ENCODE measurements around the gene PNPLA1. TPM values are rescaled to one million over a fixed set of nuclear protein-coding genes. Genes with fewer than 3 reads are reported as not detected.

PNPLA1 gene
- total RNA-seq, 2 experiments from 2014 or later: not detected

GRCh38 chr6:36302227-36302976 lies 32.5 kb downstream of the PNPLA1 start:
- ATAC-seq (ENCODE audit: low read depth) (peak; percentile 97), DNase-seq (peak; percentile 78)
- Mint-ChIP-seq H3K27me3 (peaks cover 4% of the 10 kb centered on the region), H3K4me1 (peaks cover 4% of the 10 kb centered on the region), H3K9me3 (no peaks in the 10 kb centered on the region), H3K36me3 (no peaks in the 10 kb centered on the region), H3K4me3 (no peak overlapping the region), H3K27ac (no peak overlapping the region)
- POLR2A ChIA-PET: interaction anchor here (1.0 kb wide), 1 partner anchor 10 kb away, joined by 3 read pairs; no protein-coding TSS in a partner anchor

GRCh38 chr6:36305885-36306284 lies 36.0 kb downstream of the PNPLA1 start:
- Mint-ChIP-seq H3K27me3 (peaks cover 4% of the 10 kb centered on the region), H3K9me3 (no peaks in the 10 kb centered on the region), H3K4me3 (no peak overlapping the region), H3K27ac (no peak overlapping the region), H3K36me3 (no peaks in the 10 kb centered on the region), H3K4me1 (peaks cover 4% of the 10 kb centered on the region)
- ATAC-seq (ENCODE audit: low read depth) (no peak), DNase-seq (no peak)
- POLR2A ChIA-PET: no interaction called here

- no peaks in the 10 kb centered on the region for H3K36me3 Mint-ChIP-seq
Measured at GRCh38 chr6:36306375-36306774, 36.5 kb downstream of the PNPLA1 start.

GRCh38 chr6:36308514-36308913 lies 38.7 kb downstream of the PNPLA1 start:
- DNase-seq (no peak), ATAC-seq (ENCODE audit: low read depth) (no peak)
- H3K9me3 Mint-ChIP-seq: no peaks in the 10 kb centered on the region
- H3K27me3 Mint-ChIP-seq: peaks cover 7% of the 10 kb centered on the region
- no peak overlapping the region for H3K27ac Mint-ChIP-seq
- no peak overlapping the region for H3K4me3 Mint-ChIP-seq
- H3K4me1 Mint-ChIP-seq: no peaks in the 10 kb centered on the region
- POLR2A ChIA-PET: no interaction called here
- no peaks in the 10 kb centered on the region for H3K36me3 Mint-ChIP-seq

More at GRCh38 chr6:36306375-36306774, 36.5 kb downstream of the PNPLA1 start:
- H3K27me3 Mint-ChIP-seq: peaks cover 4% of the 10 kb centered on the region
- H3K27ac Mint-ChIP-seq: no peak overlapping the region
- ATAC-seq (ENCODE audit: low read depth): no peak
- POLR2A ChIA-PET: no interaction called here
- no peak for DNase-seq
- peaks cover 4% of the 10 kb centered on the region for H3K4me1 Mint-ChIP-seq
- H3K4me3 Mint-ChIP-seq: no peak overlapping the region
- no peaks in the 10 kb centered on the region for H3K9me3 Mint-ChIP-seq

- POLR2A ChIA-PET: no interaction called here
- no peak overlapping the region for H3K27ac Mint-ChIP-seq
- DNase-seq: no peak
Measured at GRCh38 chr6:36309203-36309602, 39.3 kb downstream of the PNPLA1 start.

GRCh38 chr6:36309900-36310299 lies 40.0 kb downstream of the PNPLA1 start:
- Mint-ChIP-seq H3K4me1 (no peaks in the 10 kb centered on the region), H3K27me3 (peaks cover 7% of the 10 kb centered on the region), H3K4me3 (no peak overlapping the region), H3K27ac (no peak overlapping the region), H3K9me3 (no peaks in the 10 kb centered on the region), H3K36me3 (no peaks in the 10 kb centered on the region)
- ATAC-seq (ENCODE audit: low read depth): no peak
- DNase-seq: no peak
- POLR2A ChIA-PET: no interaction called here

More at GRCh38 chr6:36309203-36309602, 39.3 kb downstream of the PNPLA1 start:
- no peaks in the 10 kb centered on the region for H3K4me1 Mint-ChIP-seq
- no peak for ATAC-seq (ENCODE audit: low read depth)
- H3K9me3 Mint-ChIP-seq: no peaks in the 10 kb centered on the region
- H3K4me3 Mint-ChIP-seq: no peak overlapping the region
- H3K27me3 Mint-ChIP-seq: peaks cover 7% of the 10 kb centered on the region
- H3K36me3 Mint-ChIP-seq: no peaks in the 10 kb centered on the region

- Mint-ChIP-seq H3K4me1 (no peaks in the 10 kb centered on the region), H3K9me3 (no peaks in the 10 kb centered on the region), H3K36me3 (no peaks in the 10 kb centered on the region), H3K4me3 (no peak overlapping the region), H3K27ac (no peak overlapping the region), H3K27me3 (peaks cover 17% of the 10 kb centered on the region)
- ATAC-seq (ENCODE audit: low read depth) (no peak), DNase-seq (no peak)
- POLR2A ChIA-PET: interaction anchor here (1.4 kb wide), 1 partner anchor 11 kb away, joined by 3 read pairs; no protein-coding TSS in a partner anchor
Measured at GRCh38 chr6:36312854-36313648, 43.2 kb downstream of the PNPLA1 start.

GRCh38 chr6:36313649-36313936 lies 43.7 kb downstream of the PNPLA1 start:
- Mint-ChIP-seq H3K4me3 (no peak overlapping the region), H3K27me3 (peaks cover 21% of the 10 kb centered on the region), H3K9me3 (no peaks in the 10 kb centered on the region), H3K4me1 (no peaks in the 10 kb centered on the region), H3K27ac (no peak overlapping the region), H3K36me3 (no peaks in the 10 kb centered on the region)
- ATAC-seq (ENCODE audit: low read depth) (no peak), DNase-seq (no peak)
- POLR2A ChIA-PET: no interaction called here

- POLR2A ChIA-PET: no interaction called here
- no peaks in the 10 kb centered on the region for H3K4me1 Mint-ChIP-seq
- no peak overlapping the region for H3K4me3 Mint-ChIP-seq
- H3K36me3 Mint-ChIP-seq: no peaks in the 10 kb centered on the region
- H3K9me3 Mint-ChIP-seq: no peaks in the 10 kb centered on the region
- no peak overlapping the region for H3K27ac Mint-ChIP-seq
- DNase-seq (no peak), ATAC-seq (ENCODE audit: low read depth) (no peak)
- H3K27me3 Mint-ChIP-seq: peaks cover 23% of the 10 kb centered on the region
Measured at GRCh38 chr6:36314221-36315014, 44.6 kb downstream of the PNPLA1 start.

GRCh38 chr6:36315921-36316320 lies 46.1 kb downstream of the PNPLA1 start:
- Mint-ChIP-seq H3K9me3 (no peaks in the 10 kb centered on the region), H3K36me3 (no peaks in the 10 kb centered on the region), H3K4me3 (no peak overlapping the region), H3K4me1 (no peaks in the 10 kb centered on the region), H3K27ac (no peak overlapping the region), H3K27me3 (peaks cover 23% of the 10 kb centered on the region)
- DNase-seq (no peak), ATAC-seq (ENCODE audit: low read depth) (no peak)
- POLR2A ChIA-PET: no interaction called here

GRCh38 chr6:36317623-36318022 lies 47.8 kb downstream of the PNPLA1 start:
- H3K4me1 Mint-ChIP-seq: no peaks in the 10 kb centered on the region
- ATAC-seq (ENCODE audit: low read depth) (no peak), DNase-seq (no peak)
- H3K9me3 Mint-ChIP-seq: no peaks in the 10 kb centered on the region
- no peak overlapping the region for H3K4me3 Mint-ChIP-seq
- POLR2A ChIA-PET: no interaction called here
- H3K36me3 Mint-ChIP-seq: no peaks in the 10 kb centered on the region
- peaks cover 21% of the 10 kb centered on the region for H3K27me3 Mint-ChIP-seq
- no peak overlapping the region for H3K27ac Mint-ChIP-seq

- DNase-seq (no peak), ATAC-seq (ENCODE audit: low read depth) (no peak)
- Mint-ChIP-seq H3K4me1 (no peaks in the 10 kb centered on the region), H3K27ac (no peak overlapping the region), H3K4me3 (no peak overlapping the region), H3K9me3 (no peaks in the 10 kb centered on the region), H3K36me3 (no peaks in the 10 kb centered on the region), H3K27me3 (peaks cover 21% of the 10 kb centered on the region)
- POLR2A ChIA-PET: no interaction called here
Measured at GRCh38 chr6:36318690-36319435, 49.0 kb downstream of the PNPLA1 start.

GRCh38 chr6:36319436-36319762 lies 49.5 kb downstream of the PNPLA1 start:
- Mint-ChIP-seq H3K9me3 (no peaks in the 10 kb centered on the region), H3K27ac (no peak overlapping the region), H3K4me1 (no peaks in the 10 kb centered on the region), H3K4me3 (no peak overlapping the region), H3K27me3 (peaks cover 21% of the 10 kb centered on the region), H3K36me3 (no peaks in the 10 kb centered on the region)
- POLR2A ChIA-PET: no interaction called here
- ATAC-seq (ENCODE audit: low read depth) (no peak), DNase-seq (no peak)

Data from activated naive CD8-positive, alpha-beta T cell treated with anti-CD3 and anti-CD28 coated beads, Interleukin-2, amount 10 ng/mL, durations not matched to agents 7 days and 5 days (primary cell).